Activated CD4-positive, alpha-beta T cell treated with anti-CD3 and anti-CD28 coated beads for 4 hours (primary cell): ENCODE data around the gene KCNQ5.

ENCODE experiments used
- DNase-seq, 2 donors: peaks; one replicate each; pipeline ENCODE4 v3.0.0-alpha.2; 2020

Gene KCNQ5

GRCh38 chr6:72642435-72642834 is 20.6 kb downstream of the KCNQ5 start:
- no peak for DNase-seq

GRCh38 chr6:72643214-72643613 is 21.4 kb downstream of the KCNQ5 start:
- no peak for DNase-seq

GRCh38 chr6:72646604-72647485 is 25.0 kb downstream of the KCNQ5 start:
- DNase-seq = no peak

DNA sequence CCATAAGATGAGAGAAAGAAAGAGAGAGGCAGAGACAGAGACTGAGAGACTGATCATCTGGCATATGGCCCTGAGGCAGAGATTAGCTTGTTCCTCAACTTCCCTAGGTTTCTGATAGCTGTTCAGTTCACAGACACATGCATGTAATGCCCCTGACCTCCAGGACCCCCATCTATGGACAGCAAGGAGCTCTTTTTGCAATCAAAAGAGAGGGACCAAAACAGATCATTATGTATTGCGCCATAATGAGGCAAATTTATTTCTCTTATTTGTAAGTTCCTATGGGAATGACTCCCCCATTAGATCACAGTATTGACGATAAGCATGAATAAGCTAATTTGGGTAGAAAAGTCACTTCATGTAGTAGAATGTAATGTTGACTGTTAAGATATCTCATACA is 25.6 kb downstream of the KCNQ5 start:
- no peak for DNase-seq

GRCh38 chr6:72649032-72649984 is 27.4 kb downstream of the KCNQ5 start:
- no peak for DNase-seq

DNA sequence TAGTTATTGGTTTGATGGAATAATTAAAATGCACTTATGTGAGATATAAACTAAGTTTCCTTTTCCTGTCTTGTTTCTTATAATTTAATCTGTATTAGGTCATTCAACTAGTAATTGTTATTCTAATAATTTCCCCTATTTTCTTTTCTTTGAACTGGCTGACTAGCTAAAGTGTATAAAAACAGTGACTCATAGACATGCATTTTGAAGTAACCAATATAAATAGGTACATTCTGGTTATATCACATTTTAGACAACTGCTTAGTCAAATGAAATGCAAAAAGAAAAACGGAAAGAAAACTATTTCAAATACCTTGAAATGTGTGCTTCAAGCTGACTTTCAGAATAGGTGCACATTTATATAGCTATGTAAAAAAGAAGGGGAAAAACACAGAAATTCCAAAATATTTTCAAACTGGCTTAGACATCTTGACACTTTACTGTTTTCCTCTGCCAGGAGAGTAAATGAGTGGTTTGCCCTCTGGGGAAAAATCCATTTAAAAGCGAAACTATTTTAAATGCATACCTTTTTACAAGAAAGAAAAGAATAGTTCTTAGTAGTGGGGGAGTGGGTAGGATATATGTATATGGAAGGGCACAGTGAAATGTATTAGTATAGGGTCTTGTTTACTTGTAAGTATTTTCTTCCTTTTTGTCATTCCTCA is 28.3 kb downstream of the KCNQ5 start:
- no peak for DNase-seq

- no peak for DNase-seq
Observed at GRCh38 chr6:72651174-72651573, 29.3 kb downstream of the KCNQ5 start.

- no peak for DNase-seq
Observed at GRCh38 chr6:72651967-72652956, 30.4 kb downstream of the KCNQ5 start.

GRCh38 chr6:72653026-72653425 is 31.2 kb downstream of the KCNQ5 start:
- DNase-seq = no peak

DNA sequence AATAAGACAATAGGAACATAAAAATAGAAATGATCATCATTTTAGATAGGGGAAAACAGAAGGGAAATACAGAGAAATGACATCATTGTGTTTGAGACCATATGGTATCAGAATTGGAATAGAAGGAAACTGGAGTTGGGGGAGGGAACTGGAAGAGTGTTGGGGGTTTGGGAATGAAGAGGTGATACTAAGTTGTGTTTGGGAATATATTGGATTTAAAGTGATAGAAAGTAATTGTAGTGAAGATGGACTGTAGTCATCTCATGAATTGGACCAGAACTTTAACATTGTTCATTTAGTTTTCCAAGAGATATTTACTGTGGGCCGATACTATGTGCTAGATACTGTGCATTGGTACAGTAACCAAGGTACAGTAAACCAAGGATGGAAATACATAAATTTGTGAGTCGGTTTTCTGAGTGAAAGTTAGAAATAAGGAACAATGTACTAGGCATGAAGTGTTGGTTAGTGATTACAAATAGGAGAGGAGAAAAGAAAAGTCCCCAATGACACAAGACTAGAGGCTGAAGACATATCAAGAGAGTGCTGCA is 32.3 kb downstream of the KCNQ5 start:
- DNase-seq = no peak

DNA sequence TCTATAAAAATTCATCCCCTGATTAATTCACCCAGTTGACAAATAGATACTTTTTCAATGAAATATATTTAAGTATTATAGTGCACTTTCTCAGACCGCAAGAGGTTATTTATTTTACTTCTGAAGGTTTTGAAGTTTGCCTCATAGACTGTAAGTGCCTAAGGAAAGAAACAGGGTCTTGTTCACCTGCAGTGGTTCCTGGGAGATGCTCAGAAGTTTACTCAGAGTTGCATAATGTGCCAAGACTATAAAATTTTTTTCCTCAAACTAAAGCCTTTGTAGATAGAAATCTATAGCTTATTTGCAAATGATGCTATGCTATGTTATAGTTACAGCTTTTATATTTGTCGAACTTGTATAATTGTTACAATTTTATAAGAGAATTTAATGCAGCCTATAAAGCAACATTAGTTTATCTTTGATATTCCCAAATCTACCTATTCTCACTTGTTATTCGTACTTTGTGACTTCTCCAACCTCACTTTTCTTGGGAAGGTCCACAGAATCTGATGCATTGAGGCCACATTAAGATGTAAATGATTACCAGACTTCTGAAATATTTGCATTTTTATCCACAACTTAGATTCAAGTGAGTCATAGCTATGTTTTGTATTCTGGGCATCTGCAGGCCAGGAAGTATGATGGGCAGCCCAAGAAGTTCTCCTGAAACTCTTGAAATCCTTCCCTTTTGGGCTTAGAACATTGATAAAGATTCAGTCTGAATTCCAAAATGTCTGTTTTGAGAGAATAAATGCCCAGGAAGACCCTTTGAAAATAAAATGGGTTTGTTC is 35.7 kb downstream of the KCNQ5 start:
- DNase-seq = no peak

DNA sequence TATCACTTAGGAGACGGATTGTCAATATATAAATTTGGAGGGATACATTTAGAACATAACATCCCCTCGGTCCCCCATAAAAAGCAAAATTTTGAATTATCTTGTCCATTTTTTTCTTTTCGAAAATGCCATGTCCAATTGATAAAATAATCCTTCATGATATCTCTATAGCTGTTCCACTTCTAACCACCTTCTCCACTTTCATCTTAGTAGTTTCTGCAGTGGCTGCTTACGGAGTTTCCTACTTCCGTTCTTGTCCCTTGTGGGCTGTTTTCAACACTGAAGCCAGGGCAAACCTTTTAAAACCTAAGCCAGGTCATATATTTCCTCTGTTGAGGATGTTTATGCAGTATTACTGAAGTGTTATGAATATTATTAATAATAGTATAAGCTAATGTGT is 37.9 kb downstream of the KCNQ5 start:
- no peak for DNase-seq

DNA sequence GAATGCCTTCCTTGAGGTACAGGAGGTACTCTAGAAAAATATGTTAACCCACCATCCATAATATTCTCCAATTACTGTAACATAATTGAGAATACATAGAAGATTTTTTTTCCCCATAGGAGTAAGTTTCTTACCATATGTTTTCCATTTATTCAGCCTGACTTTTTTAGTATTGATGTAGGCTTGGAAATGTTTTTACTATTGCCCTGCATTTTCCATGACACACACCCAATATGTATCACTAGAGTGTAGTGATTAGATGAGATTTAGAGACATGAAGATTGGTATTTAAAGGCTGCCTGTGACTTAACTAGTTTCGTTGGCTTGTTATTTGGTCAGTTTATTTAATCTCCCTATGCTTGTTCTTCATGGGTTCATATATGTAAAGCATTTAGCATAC is 39.5 kb downstream of the KCNQ5 start:
- no peak for DNase-seq

DNA sequence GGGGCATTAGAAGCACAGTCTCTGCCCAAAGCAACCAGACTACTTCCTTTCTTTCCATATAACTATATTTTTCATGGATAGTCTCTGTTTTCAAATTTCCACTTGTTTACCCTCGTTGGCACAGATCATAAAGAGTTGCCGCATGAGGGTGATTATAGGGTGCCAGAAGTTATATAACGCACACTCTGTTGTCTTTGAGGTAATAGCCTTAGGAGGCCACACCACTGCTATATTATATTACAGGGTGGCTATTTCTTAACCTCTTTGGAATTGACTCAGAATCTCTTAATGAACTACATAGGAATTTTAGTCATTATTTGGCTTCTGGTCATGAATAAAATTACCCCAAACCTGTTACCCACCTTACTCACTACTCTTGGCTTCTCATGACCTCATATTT is 43.7 kb downstream of the KCNQ5 start:
- DNase-seq = no peak

GRCh38 chr6:72669324-72669723 is 47.5 kb downstream of the KCNQ5 start:
- DNase-seq = no peak

DNA sequence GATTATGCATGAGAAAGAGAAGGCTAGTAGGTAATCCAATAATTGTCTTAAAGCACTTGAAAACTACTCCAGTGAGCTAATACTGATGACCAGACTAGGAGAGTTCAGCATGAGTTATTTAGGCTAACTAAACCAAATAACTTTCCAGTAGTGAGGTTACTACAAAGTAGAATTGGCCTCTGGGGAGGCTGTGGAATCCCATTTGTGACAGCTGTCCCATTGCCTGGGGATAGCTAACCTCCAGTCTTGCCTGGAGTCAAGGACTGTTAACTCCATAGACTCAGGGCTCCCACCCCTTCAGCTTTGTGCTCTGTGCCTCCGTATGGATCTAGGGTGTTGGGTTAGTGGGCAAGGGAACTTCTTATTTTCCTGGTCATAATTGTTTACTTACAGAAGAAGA is 51.0 kb downstream of the KCNQ5 start:
- no peak for DNase-seq

DNA sequence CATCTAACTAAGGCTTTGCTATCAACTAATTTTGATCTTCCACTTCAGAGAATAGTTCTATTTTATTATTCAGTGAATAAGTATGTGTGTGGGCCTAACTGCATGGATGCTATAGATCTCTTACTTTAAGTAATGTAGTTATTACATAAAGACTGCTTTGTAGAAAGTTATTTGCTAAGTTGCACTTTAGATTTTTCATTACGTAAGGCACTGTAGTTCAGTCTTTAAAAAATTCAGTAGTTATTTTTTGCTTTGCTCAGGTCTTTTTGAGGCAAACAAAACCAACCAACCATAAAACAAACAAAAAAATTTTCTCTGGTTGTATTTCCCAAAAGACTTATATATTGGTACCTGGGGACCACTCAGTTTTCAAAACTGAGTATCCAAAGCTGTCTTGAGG is 53.0 kb downstream of the KCNQ5 start:
- DNase-seq = no peak

DNA sequence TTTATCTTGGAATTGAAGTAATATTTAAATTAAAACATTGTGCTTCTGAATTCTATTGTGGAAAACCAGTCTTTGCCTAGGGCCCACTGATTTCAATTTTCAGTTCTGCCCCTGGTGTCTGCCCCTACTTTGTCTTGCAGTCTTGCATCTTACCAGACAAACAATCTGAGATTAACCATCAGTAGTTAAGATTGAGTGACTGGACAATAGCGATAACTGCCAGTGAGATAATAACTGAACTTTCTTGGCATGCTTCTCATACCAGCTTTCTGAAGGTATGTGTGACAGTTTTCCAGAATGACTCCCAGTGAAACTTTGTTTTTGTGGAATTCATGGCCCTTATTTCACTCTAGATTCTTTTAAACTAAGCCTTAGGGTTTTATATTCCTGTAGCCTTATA is 53.5 kb downstream of the KCNQ5 start:
- no peak for DNase-seq

GRCh38 chr6:72676995-72677394 is 55.1 kb downstream of the KCNQ5 start:
- DNase-seq = no peak

- no peak for DNase-seq
Observed at GRCh38 chr6:72677740-72678139, 55.9 kb downstream of the KCNQ5 start.

GRCh38 chr6:72683797-72684196 is 61.9 kb downstream of the KCNQ5 start:
- no peak for DNase-seq
